Measurements from ENCODE around the gene COPS7A.

COPS7A gene

GRCh38 chr12:6691473-6691872, 32.4 kb upstream of the COPS7A start:
- peak; percentile 40 for DNase-seq (ENCODE audit: low read depth)

GRCh38 chr12:6692888-6693287, 31.0 kb upstream of the COPS7A start:
- DNase-seq (ENCODE audit: low read depth) = no peak
- H3K4me3 ChIP-seq (ENCODE audit: control insufficient read depth, low read depth, low read length) = no peak overlapping the region
- no peak for TF ChIP-seq CTCF (conservative IDR thresholded peaks at IDR 0.05; ENCODE audit: control insufficient read depth, insufficient read depth, low read depth, low read length)

More at GRCh38 chr12:6691473-6691872, 32.4 kb upstream of the COPS7A start:
- TF ChIP-seq CTCF (conservative IDR thresholded peaks at IDR 0.05; ENCODE audit: control insufficient read depth, insufficient read depth, low read depth, low read length) = no peak
- no peak overlapping the region for H3K4me3 ChIP-seq (ENCODE audit: control insufficient read depth, low read depth, low read length)

GRCh38 chr12:6693832-6694355, 30.0 kb upstream of the COPS7A start:
- TF ChIP-seq CTCF (conservative IDR thresholded peaks at IDR 0.05; ENCODE audit: control insufficient read depth, insufficient read depth, low read depth, low read length) = no peak
- DNase-seq (ENCODE audit: low read depth) = no peak
- no peak overlapping the region for H3K4me3 ChIP-seq (ENCODE audit: control insufficient read depth, low read depth, low read length)

GRCh38 chr12:6694701-6695100, 29.1 kb upstream of the COPS7A start:
- no peak for DNase-seq (ENCODE audit: low read depth)
- no peak for TF ChIP-seq CTCF (conservative IDR thresholded peaks at IDR 0.05; ENCODE audit: control insufficient read depth, insufficient read depth, low read depth, low read length)

GRCh38 chr12:6695313-6696045, 28.4 kb upstream of the COPS7A start:
- no peak overlapping the region for H3K4me3 ChIP-seq (ENCODE audit: control insufficient read depth, low read depth, low read length)
- TF ChIP-seq CTCF (conservative IDR thresholded peaks at IDR 0.05; ENCODE audit: control insufficient read depth, insufficient read depth, low read depth, low read length) = no peak
- no peak for DNase-seq (ENCODE audit: low read depth)

More at GRCh38 chr12:6694701-6695100, 29.1 kb upstream of the COPS7A start:
- no peak overlapping the region for H3K4me3 ChIP-seq (ENCODE audit: control insufficient read depth, low read depth, low read length)

GRCh38 chr12:6696690-6697583, 26.9 kb upstream of the COPS7A start:
- no peak overlapping the region for H3K4me3 ChIP-seq (ENCODE audit: control insufficient read depth, low read depth, low read length)
- no peak for DNase-seq (ENCODE audit: low read depth)
- TF ChIP-seq CTCF (conservative IDR thresholded peaks at IDR 0.05; ENCODE audit: control insufficient read depth, insufficient read depth, low read depth, low read length) = no peak

Measured in fibroblast of mammary gland (primary cell).